ENCODE results near the gene ISY1.

ISY1 gene

DNA sequence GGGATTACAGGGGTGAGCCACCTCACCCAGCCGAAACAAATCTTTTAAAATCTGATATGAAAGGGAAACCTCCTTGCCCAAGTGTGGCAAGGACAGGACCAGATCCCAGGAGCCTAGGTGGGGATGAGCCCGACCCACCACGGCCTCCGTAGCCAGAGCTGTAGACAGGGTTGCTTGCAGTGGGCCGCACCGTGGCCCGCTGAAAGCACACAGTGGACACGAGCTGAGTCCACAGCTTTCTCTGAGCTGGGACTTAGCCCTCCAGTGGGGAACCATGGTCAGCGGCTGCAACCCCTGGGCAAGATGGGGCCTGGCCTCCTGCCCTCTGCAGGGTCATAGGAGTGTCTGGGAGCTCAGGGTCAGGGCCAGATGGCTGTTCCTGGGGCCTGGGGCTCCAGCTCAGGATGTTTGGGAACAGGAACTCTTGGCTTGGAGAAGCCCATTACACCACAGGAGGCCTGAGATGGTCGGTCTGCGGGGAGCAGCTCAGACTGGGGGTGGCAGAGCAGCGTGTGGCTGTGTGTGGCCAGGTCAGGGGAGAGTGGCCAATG is 75.6 kb downstream of the ISY1 start:
- no peak for DNase-seq

DNA sequence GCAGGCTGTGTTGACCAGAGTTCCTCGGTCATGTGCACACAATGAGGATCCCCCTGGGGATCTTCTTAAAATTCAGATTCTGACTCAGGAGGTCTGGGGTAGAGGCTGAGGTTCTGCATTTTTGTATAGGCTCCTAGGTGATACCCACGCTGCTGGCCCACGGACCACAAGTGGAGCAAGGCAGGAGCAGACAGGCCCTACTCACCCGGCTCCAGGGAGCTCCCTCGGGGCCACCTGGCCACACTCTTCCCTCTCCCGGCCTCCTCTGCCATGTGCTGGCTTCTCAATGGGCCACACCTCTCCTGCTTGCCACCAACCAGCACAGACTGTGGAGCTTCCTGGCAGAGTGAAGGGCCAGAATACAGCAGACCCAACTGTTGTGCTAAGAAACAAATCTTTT is 76.4 kb downstream of the ISY1 start:
- DNase-seq, result no peak

- DNase-seq, result no peak
These were observed 78.8 kb downstream of the ISY1 start for GRCh38 chr3:129082026-129082425.

DNA sequence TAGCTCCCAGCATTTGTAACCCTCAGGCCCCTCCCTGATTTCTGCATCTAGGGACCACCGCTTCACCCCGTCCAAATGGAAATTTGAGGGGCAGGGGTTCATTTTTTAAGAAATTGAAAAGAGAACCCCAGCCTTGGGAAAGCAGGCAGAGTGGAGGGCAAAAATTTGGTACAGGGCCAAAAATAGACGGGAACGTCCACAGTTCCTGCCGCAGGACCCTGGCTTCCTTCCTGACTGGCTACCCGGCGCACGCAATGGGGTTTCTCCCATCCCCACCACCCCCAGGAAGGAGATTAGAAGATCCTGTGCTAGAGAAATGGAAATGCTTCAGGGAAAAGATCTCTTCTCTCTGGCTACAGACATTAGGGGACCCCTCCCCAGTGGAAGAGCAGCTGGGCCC is 79.4 kb downstream of the ISY1 start:
- DNase-seq, result no peak

DNA sequence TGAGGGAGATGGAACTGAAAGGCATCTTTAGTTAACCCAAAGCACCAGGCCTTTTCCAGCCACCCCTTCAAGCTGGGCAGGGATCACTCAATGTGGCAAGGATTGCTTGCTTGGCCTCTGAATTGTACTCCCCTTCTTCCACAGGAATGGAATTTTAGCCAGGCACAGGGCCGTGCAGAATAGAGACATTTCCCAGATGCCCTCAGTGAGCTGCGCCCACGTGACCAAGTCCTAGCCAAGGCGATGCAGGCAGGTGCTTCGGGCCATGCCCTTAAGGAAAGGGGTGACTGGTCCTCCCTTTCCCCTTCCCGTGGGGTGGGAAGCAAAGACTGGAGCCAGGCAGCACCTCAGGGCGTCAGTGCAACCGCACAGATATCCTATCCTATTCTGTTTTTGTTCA is 82.4 kb downstream of the ISY1 start:
- DNase-seq, result no peak
